Activated naive CD4-positive, alpha-beta T cell treated with anti-CD3 and anti-CD28 coated beads, Interleukin-2, amount 10 ng/mL, durations not matched to agents 5 hours and 36 hours (primary cell): ENCODE results near the gene GPN2. TPM values are rescaled to one million over a fixed set of nuclear protein-coding genes. Genes with fewer than 3 reads are reported as not detected.

Experiments used
- total RNA-seq, 2 experiments: library from RNA; stranded (reverse); gene quantifications; one replicate each; pipeline ENCODE4 v1.2.3, GENCODE V29; 2021

Gene GPN2
- total RNA-seq: 10 to 100 TPM; 27.9 to 29.4 TPM

DNA sequence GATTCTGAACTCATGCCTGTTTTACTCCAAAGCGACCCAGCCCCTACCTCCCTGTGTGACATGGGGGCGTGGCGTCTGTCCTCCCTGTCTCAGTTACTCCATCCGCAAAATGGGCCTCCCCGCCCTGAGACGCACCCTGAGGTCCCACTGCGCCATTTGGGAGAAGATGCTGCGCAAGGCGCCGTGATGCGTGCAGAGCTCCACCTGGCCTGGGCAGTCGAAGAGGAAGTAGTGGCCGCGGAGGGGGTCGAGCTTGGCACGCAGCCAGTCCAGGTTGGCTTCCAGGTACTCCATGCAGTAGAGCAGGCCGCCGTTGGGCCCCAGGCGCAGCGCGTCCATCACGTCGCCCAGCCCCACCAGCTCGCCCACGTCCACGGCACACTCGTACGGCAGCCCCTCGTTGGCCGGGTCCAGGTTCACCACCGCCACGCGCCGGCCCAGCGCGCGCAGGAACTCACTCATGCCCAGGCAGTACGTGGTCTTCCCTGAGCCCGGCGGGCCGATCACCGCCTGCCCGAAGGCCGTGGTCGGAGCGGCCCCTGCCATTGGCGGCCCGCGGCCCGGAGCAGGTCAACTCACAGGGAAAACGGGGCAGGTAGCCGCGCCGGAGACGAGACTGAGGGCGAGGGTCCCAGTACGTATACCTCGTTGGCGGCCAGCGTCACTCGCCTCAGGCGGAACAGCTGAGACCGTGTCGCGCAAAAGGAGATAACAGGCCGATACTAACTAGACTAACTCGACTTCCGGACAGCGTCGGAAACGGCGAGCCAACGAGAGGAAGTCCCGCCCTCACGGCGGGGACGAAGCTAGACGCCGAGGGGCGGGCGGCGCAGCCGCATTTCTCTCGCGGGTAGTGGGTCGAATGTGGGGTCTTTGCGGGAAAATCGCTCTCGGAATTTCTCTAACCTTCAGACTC, at the start of gene GPN2:
TSS of gene GPN2 (minus strand) at position 733 of the 916 bp plus-strand sequence. CDS start at position 546, 187 bp downstream.

DNA sequence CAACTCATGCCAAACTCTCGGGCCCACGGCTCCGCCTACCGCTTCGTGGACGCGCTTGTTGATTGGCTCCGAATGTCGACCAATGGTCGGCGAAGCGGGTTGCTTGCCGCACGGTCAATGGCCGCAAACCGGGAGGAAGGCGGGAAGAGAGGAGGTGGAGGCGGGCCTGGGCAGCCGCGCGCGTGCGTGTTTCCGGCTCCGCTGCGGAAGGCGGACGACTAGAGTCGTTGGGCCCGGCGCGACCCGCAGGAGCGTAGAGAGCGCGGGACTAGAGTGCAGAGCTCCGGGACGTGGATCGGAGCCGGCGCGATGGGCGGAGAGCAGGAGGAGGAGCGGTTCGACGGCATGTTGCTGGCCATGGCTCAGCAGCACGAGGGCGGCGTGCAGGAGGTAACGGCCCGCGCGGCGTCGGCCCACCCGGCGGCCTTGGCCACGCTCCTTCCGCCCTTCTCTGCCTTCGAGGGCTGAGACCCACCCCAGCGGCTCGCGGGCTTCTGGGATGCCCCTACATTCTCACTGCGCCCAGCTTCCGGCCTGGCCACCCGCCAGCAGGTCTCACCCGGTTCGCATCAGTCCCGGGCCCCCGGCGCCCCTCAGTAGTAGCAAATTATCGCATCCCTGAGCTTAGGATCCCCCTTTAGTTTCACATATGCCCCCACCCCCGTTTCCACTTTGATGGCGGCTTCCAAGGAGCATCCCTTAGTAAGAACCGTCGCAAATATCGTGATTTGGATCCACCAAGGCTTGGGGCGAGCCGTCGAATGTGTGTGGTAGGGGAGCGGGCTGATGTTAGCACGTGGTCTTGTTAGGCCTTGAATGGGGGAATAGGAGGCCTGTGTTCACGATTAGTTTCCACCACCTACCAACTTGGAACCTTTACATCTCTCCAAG, 31.7 kb upstream of the GPN2 start, which contains the start of gene NUDC:
TSS of gene NUDC (plus strand) at position 204 of the 891 bp plus-strand sequence. CDS start at position 310, 106 bp downstream.

DNA sequence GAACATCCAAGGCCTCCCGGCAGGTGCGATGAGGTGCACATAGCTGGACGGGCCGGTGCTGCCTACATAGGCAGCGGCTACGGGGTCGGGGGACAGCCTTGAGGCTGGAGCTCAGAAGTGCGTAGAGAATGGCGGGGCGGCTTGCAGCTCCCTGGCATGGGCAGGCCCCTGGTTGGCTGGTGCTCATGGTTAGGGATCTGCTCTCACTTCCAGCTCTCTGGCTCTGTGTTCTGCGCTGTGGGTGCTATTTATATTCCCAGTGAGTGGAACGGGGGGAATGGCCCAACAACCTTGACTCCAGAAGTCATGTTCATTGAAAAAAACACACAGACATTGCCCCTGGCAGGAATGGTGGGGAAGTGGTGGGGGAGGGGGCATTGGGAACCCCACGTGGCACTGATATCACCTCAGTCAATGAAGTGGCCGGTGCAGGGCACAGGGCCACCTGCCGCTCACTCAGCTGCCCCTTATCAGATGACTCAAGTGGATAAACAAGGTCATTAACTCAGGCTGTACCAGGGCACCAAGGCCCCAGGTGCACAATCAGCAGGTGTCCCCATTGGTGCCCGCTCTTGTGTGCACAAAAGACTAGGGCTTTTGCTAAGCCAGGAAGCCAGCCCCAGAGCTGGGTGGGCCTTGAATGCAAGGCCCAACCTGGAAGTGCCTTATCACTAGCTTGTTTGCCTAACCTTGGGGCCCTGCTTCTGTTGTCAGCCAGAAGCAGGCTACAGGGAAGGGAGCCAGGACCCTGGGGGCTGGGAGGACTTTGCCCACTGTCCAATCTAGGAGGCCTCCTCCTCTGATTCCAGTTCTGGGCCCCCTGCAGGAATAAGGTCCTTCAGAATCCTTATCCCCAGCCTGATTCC, 23.9 kb upstream of the GPN2 start, which contains the start of gene NR0B2:
TSS of gene NR0B2 (minus strand) at position 222 of the 866 bp plus-strand sequence. CDS start at position 187, 35 bp downstream.

DNA sequence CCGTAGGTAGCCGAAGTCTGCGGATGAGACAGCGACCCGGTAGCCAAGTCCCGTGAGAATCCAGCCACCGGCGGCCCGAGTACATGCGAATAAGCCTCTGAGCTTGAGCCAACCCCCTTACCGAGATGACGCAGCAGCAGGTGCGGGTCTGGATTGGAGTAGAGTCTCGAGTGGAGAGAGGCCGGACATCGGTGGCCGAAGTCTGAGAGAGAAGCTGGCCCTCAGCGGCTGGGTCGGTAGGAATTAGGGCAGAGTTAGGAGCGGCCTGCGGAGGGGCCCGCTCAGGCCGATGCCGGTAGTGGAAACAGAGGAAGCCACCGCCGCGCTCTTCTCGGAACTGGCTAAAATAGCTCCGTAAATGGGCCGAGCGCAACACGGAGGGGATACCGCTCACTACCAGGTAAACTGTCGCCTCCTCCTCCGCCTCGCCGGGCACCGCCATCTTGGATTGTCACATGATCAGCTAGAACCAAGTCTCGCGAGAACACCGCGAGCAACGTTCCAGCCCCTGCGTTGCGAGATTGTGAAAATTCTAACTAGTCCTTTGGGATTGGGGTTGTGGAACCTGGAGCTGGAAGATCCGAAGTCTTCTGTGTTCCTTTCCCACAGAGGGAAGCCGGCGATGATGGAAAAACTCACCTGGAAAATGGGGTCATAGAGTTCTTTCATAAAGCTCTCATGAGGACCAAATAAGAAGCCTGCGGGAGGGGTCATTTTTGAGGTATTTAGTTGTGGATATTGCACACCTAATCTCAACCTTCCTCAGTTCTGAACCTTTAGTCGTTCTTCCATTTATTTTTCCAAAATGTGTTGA, 10.1 kb upstream of the GPN2 start, which contains the start of gene GPATCH3:
TSS of gene GPATCH3 (minus strand) at position 467 of the 814 bp plus-strand sequence. CDS start at position 442, 25 bp downstream.

DNA sequence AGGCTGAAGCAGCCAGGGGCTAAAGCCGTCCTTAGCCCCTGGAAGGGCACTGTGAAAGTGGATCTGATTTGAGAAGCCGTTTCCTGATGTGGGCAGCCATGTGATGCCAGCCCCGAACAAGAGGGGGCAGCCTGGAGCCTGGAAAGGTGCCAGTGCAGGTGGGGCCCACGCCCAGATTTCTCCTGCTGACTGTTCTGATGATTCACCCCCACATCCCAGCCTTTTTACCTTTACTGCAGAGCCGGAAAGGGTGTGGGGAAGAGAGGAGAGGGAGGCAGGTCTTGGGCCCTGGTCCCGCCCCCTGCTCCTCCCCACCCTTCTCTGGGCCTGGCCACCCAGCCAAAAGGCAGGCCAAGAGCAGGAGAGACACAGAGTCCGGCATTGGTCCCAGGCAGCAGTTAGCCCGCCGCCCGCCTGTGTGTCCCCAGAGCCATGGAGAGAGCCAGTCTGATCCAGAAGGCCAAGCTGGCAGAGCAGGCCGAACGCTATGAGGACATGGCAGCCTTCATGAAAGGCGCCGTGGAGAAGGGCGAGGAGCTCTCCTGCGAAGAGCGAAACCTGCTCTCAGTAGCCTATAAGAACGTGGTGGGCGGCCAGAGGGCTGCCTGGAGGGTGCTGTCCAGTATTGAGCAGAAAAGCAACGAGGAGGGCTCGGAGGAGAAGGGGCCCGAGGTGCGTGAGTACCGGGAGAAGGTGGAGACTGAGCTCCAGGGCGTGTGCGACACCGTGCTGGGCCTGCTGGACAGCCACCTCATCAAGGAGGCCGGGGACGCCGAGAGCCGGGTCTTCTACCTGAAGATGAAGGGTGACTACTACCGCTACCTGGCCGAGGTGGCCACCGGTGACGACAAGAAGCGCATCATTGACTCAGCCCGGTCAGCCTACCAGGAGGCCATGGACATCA, 27.1 kb downstream of the GPN2 start, which contains the start of gene SFN:
TSS of gene SFN (plus strand) at position 369 of the 904 bp plus-strand sequence. CDS start at position 433, 64 bp downstream.

DNA sequence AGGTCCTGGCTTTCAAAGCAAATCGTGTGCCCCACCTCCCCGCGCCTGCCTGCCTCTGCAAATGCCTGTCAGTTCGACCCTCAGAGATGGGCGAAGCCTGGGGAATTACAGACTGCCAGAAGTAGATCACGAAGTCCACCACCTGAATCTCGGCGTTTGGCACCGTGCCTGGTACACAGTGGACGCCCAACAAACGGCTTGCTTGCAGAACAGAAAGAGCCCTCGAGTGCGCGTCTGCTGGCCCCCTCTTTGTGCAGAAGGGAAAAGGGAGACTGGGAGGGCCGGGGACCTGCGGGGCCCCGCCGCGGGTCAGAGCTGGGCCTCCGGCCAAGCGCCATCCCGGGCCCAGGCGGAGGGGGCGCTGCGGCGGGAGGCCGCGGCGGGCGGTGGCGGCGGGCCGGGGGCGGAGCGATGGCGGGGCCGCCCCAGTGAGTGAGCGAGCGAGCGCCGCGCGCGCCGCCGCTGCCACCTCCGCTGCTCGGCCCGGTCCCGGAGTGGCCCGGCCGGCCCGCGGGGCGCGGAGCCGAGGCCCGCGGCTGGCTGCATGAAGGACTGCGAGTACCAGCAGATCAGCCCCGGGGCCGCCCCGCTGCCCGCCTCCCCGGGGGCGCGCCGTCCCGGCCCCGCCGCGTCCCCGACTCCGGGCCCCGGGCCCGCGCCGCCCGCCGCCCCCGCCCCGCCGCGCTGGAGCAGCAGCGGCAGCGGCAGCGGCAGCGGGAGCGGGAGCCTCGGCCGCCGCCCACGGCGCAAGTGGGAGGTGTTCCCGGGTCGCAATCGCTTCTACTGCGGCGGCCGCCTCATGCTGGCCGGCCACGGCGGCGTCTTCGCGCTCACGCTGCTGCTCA, 63.6 kb downstream of the GPN2 start, which contains the start of gene ZDHHC18:
TSS of gene ZDHHC18 (plus strand) at position 428 of the 845 bp plus-strand sequence. CDS start at position 545, 117 bp downstream.

Other genes with a start within 250 kb of the GPN2 start
- 100 to 1,000 TPM; 113 to 122 TPM for gene ARID1A, start 194.3 kb downstream of the GPN2 start, total RNA-seq
- gene PIGV, start 102.3 kb downstream of the GPN2 start, total RNA-seq: 10 to 100 TPM; 24.4 TPM
- 10 to 100 TPM; 53.5 to 55.1 TPM for gene ZDHHC18, start 63.6 kb downstream of the GPN2 start, total RNA-seq
- 1 to 10 TPM; 5.2 to 5.6 TPM for gene SFN, start 27.1 kb downstream of the GPN2 start, total RNA-seq
- gene GPATCH3, start 10.2 kb upstream of the GPN2 start, total RNA-seq: 10 to 100 TPM; 14.7 to 16.0 TPM
- gene NR0B2, start 23.7 kb upstream of the GPN2 start, total RNA-seq: not detected
- 10 to 100 TPM; 47.1 to 48.5 TPM for gene NUDC, start 31.5 kb upstream of the GPN2 start, total RNA-seq
- under 1 TPM; 0.25 to 0.41 TPM for gene KDF1, start 70.2 kb upstream of the GPN2 start, total RNA-seq
- gene TRNP1, start 103.4 kb upstream of the GPN2 start, total RNA-seq: under 1 TPM in 1 of 2 experiments, not detected in 1; 0.20 TPM
- not detected for gene TENT5B, start 122.6 kb upstream of the GPN2 start, total RNA-seq